DOHH2 (cell line): ENCODE measurements around the gene DNAH7.

ENCODE experiments used
- H3F3A ChIP-seq: fragments of 200-600 bp; sonication (generic), shearing (Covaris generic); 2 replicates; pipeline ENCODE4 v1.6.0; 2016; ENCODE audit warnings: antibody characterized with exemption, mild to moderate bottlenecking; ENCODE audit not compliant: control insufficient read depth, insufficient read depth
- H3K27ac ChIP-seq: fragments of 200-600 bp; sonication (generic); 2 replicates; pipeline ENCODE4 v1.5.1; 2014; ENCODE audit warnings: low read depth, mild to moderate bottlenecking, low read length, moderate library complexity
- H3K27me3 ChIP-seq: fragments of 200-600 bp; sonication (generic); 2 replicates; pipeline ENCODE4 v1.6.1; 2014; ENCODE audit warnings: mild to moderate bottlenecking, low read length, mixed read lengths; ENCODE audit not compliant: control insufficient read depth
- H3K36me3 ChIP-seq: fragments of 200-600 bp; sonication (generic); 2 replicates; pipeline ENCODE4 v1.6.1; 2014; ENCODE audit warnings: mild to moderate bottlenecking, low read length, moderate library complexity, mixed read lengths; ENCODE audit not compliant: control insufficient read depth
- H3K4me1 ChIP-seq: fragments of 200-600 bp; sonication (generic); 2 replicates; pipeline ENCODE4 v1.6.1; 2014; ENCODE audit warnings: mild to moderate bottlenecking, low read length, mixed read lengths; ENCODE audit not compliant: control insufficient read depth
- H3K4me2 ChIP-seq: fragments of 200-600 bp; sonication (generic); 2 replicates; pipeline ENCODE4 v1.6.0; 2014; ENCODE audit warnings: mild to moderate bottlenecking, low read length, moderate library complexity
- H3K4me3 ChIP-seq: fragments of 200-600 bp; sonication (generic); 2 replicates; pipeline ENCODE4 v1.5.1; 2014; ENCODE audit warnings: mild to moderate bottlenecking, low read length, mixed read lengths
- H3K79me2 ChIP-seq: fragments of 200-600 bp; sonication (generic); 2 replicates; pipeline ENCODE4 v1.6.1; 2014; ENCODE audit warnings: mild to moderate bottlenecking, low read length, mixed read lengths; ENCODE audit not compliant: control insufficient read depth
- H3K9me2 ChIP-seq: fragments of 200-600 bp; sonication (generic); replicated peaks from 2 replicates; pipeline ENCODE4 v1.6.1; 2014; ENCODE audit warnings: mild to moderate bottlenecking, low read length, mixed read lengths; ENCODE audit not compliant: control insufficient read depth
- H3K9me3 ChIP-seq: fragments of 200-600 bp; sonication (generic); 2 replicates; pipeline ENCODE4 v1.6.1; 2014; ENCODE audit warnings: antibody characterized with exemption, low read length, mixed read lengths; ENCODE audit not compliant: control insufficient read depth, insufficient read depth
- H4K20me1 ChIP-seq: fragments of 200-600 bp; sonication (generic); 2 replicates; pipeline ENCODE4 v1.6.0; 2014; ENCODE audit warnings: low read depth, mild to moderate bottlenecking, antibody characterized with exemption, low read length, moderate library complexity; ENCODE audit not compliant: control insufficient read depth, insufficient read depth
- EZH2phosphoT487 ChIP-seq: fragments of 200-600 bp; sonication (generic); IDR thresholded peaks from 2 replicates; pipeline ENCODE4 v1.6.1; 2017; ENCODE audit warnings: borderline replicate concordance, mild to moderate bottlenecking, antibody characterized with exemption, low read length, moderate library complexity, mixed read lengths
- TF ChIP-seq, protein P1 (sequence below): fragments of 200-600 bp; sonication (generic); IDR thresholded peaks from one replicate; pipeline ENCODE4 v1.5.1; 2014; ENCODE audit warnings: antibody characterized with exemption, mild to moderate bottlenecking, low read depth, low read length; ENCODE audit not compliant: poor library complexity, severe bottlenecking

DNAH7 gene

GRCh38 chr2:195824478-195824877, 244.2 kb downstream of the DNAH7 start:
- H3K9me2 ChIP-seq = no peaks in the 10 kb centered on the region
- H3K4me2 ChIP-seq = no peak overlapping the region
- no peaks in the 10 kb centered on the region for H3K36me3 ChIP-seq
- H3K4me3 ChIP-seq = no peak overlapping the region
- H3K4me1 ChIP-seq = no peaks in the 10 kb centered on the region
- H3K27ac ChIP-seq = no peak overlapping the region
- H3K79me2 ChIP-seq = no peaks in the 10 kb centered on the region
- no peaks in the 10 kb centered on the region for H4K20me1 ChIP-seq
- H3K9me3 ChIP-seq = no peaks in the 10 kb centered on the region
- no peaks in the 10 kb centered on the region for H3F3A ChIP-seq
- H3K27me3 ChIP-seq = no peaks in the 10 kb centered on the region
- TF ChIP-seq EZH2phosphoT487 = no peak
- TF ChIP-seq, protein P1, sequence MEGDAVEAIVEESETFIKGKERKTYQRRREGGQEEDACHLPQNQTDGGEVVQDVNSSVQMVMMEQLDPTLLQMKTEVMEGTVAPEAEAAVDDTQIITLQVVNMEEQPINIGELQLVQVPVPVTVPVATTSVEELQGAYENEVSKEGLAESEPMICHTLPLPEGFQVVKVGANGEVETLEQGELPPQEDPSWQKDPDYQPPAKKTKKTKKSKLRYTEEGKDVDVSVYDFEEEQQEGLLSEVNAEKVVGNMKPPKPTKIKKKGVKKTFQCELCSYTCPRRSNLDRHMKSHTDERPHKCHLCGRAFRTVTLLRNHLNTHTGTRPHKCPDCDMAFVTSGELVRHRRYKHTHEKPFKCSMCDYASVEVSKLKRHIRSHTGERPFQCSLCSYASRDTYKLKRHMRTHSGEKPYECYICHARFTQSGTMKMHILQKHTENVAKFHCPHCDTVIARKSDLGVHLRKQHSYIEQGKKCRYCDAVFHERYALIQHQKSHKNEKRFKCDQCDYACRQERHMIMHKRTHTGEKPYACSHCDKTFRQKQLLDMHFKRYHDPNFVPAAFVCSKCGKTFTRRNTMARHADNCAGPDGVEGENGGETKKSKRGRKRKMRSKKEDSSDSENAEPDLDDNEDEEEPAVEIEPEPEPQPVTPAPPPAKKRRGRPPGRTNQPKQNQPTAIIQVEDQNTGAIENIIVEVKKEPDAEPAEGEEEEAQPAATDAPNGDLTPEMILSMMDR = no peak

- Histone ChIP-seq H3K36me3 (no peaks in the 10 kb centered on the region), H4K20me1 (no peaks in the 10 kb centered on the region), H3K79me2 (no peaks in the 10 kb centered on the region), H3K4me3 (no peak overlapping the region), H3K9me3 (no peaks in the 10 kb centered on the region), H3K4me1 (no peaks in the 10 kb centered on the region), H3F3A (no peaks in the 10 kb centered on the region), H3K4me2 (no peak overlapping the region), H3K27me3 (no peaks in the 10 kb centered on the region), H3K27ac (no peak overlapping the region), H3K9me2 (no peaks in the 10 kb centered on the region)
- no peak for TF ChIP-seq EZH2phosphoT487
- TF ChIP-seq, protein P1 = no peak
Observed at GRCh38 chr2:195823206-195823605, 245.4 kb downstream of the DNAH7 start.

DNA sequence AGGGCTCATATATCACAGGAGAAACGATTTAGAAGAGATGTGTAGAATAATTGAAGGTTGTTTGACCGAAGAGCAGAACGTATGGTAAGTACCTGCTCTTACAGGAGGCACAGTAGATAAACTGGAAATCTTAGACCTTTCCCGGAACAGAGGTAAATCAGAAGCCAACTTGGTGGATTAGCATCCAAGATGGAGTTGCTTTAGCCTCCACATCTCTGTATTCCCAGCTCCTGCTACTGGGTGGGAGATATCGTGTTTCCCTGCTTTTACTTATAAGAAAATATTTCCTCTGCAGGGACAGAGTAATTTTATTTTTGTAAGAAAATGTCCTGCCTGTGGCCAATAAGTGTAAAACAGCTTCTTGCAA, 247.1 kb downstream of the DNAH7 start:
- Histone ChIP-seq H3K9me2 (no peaks in the 10 kb centered on the region), H3K9me3 (no peaks in the 10 kb centered on the region), H3F3A (no peaks in the 10 kb centered on the region), H3K4me2 (no peak overlapping the region), H3K27ac (no peak overlapping the region), H3K27me3 (no peaks in the 10 kb centered on the region), H3K36me3 (no peaks in the 10 kb centered on the region), H3K4me1 (no peaks in the 10 kb centered on the region), H3K79me2 (no peaks in the 10 kb centered on the region), H3K4me3 (no peak overlapping the region), H4K20me1 (no peaks in the 10 kb centered on the region)
- TF ChIP-seq EZH2phosphoT487 = no peak
- TF ChIP-seq, protein P1 = no peak
